HG03066 (cell line): ENCODE results near the gene ZNF804B.

ENCODE experiments used
- ATAC-seq: cut with Tn5 transposase; IDR thresholded peaks from one replicate; pipeline ENCODE4 v1.9.1; 2021; ENCODE audit warnings: low read depth; ENCODE audit not compliant: unreplicated experiment

The ZNF804B gene

GRCh38 chr7:89067048-89067447, 307.5 kb downstream of the ZNF804B start:
- ATAC-seq: no peak

- ATAC-seq: no peak
Observed at GRCh38 chr7:89072081-89072480, 312.6 kb downstream of the ZNF804B start.

GRCh38 chr7:89073776-89074175, 314.3 kb downstream of the ZNF804B start:
- no peak for ATAC-seq

- ATAC-seq: no peak
Observed at GRCh38 chr7:89077992-89078391, 318.5 kb downstream of the ZNF804B start.

GRCh38 chr7:89085580-89085979, 326.1 kb downstream of the ZNF804B start:
- ATAC-seq: no peak

- no peak for ATAC-seq
Observed at GRCh38 chr7:89091550-89091949, 332.1 kb downstream of the ZNF804B start.

GRCh38 chr7:89094269-89094668, 334.8 kb downstream of the ZNF804B start:
- no peak for ATAC-seq

GRCh38 chr7:89103564-89103963, 344.1 kb downstream of the ZNF804B start:
- no peak for ATAC-seq

GRCh38 chr7:89104748-89105685, 345.5 kb downstream of the ZNF804B start:
- ATAC-seq: no peak

GRCh38 chr7:89123871-89124270, 364.4 kb downstream of the ZNF804B start:
- no peak for ATAC-seq

- ATAC-seq: no peak
Observed at GRCh38 chr7:89129600-89130375, 370.3 kb downstream of the ZNF804B start.

GRCh38 chr7:89133357-89133756, 373.9 kb downstream of the ZNF804B start:
- no peak for ATAC-seq

GRCh38 chr7:89133819-89134218, 374.3 kb downstream of the ZNF804B start:
- no peak for ATAC-seq

- ATAC-seq: no peak
Observed at GRCh38 chr7:89145801-89146200, 386.3 kb downstream of the ZNF804B start.

- no peak for ATAC-seq
Observed at GRCh38 chr7:89160107-89160506, 400.6 kb downstream of the ZNF804B start.

- no peak for ATAC-seq
Observed at GRCh38 chr7:89165421-89165820, 405.9 kb downstream of the ZNF804B start.

- ATAC-seq: no peak
Observed at GRCh38 chr7:89170628-89171027, 411.1 kb downstream of the ZNF804B start.

- ATAC-seq: no peak
Observed at GRCh38 chr7:89182116-89182515, 422.6 kb downstream of the ZNF804B start.

- no peak for ATAC-seq
Observed at GRCh38 chr7:89183712-89184111, 424.2 kb downstream of the ZNF804B start.

- ATAC-seq: no peak
Observed at GRCh38 chr7:89200758-89201157, 441.3 kb downstream of the ZNF804B start.

- ATAC-seq: no peak
Observed at GRCh38 chr7:89223900-89224395, 464.4 kb downstream of the ZNF804B start.
